Testis (tissue), 3 donors: ENCODE data around the gene STIM1. TPM values are rescaled to one million over a fixed set of nuclear protein-coding genes. Genes with fewer than 3 reads are reported as not detected.

ENCODE experiments used
- DNase-seq: peaks from one replicate; pipeline ENCODE4 v3.0.0-alpha.2; 2019
- H3K27ac ChIP-seq, 2 donors: fragments of 200-600 bp; sonication (generic); one replicate each; pipeline ENCODE4 v1.5.1; 2019
- H3K27me3 ChIP-seq: fragments of 200-600 bp; sonication (generic); one replicate; pipeline ENCODE4 v1.5.1; 2019
- H3K36me3 ChIP-seq: fragments of 200-600 bp; sonication (generic); one replicate; pipeline ENCODE4 v1.5.1; 2017; ENCODE audit warnings: low read depth; ENCODE audit errors: missing control alignments
- H3K4me1 ChIP-seq: fragments of 200-600 bp; sonication (generic); one replicate; pipeline ENCODE4 v1.5.1; 2019
- H3K4me3 ChIP-seq, 2 donors: fragments of 200-600 bp; sonication (generic); one replicate each; pipeline ENCODE4 v1.5.1; 2017 to 2019
- H3K9me3 ChIP-seq: fragments of 200-600 bp; sonication (generic); one replicate; pipeline ENCODE4 v1.5.1; 2017
- POLR2A ChIP-seq: fragments of 450-650 bp; IDR thresholded peaks from one replicate; pipeline ENCODE4 v1.6.1; 2017; ENCODE audit warnings: antibody characterized with exemption, mild to moderate bottlenecking, moderate library complexity
- WGBS, 2 donors: methylation state at CpG; one replicate each; pipeline ENCODE4 v1.1.5; 2018; 5-methylcytosine and 5-hydroxymethylcytosine counted together
- intact Hi-C: fragments of 100-400 bp; cut with DNase I; formaldehyde crosslinking; loops from one replicate; pipeline ENCODE4 v1.15.1; 2023; ENCODE audit warnings: low total_unique reads
- polyA plus RNA-seq: library from polyadenylated mRNA; stranded (reverse); fragments of 350-450 nt; fragmentation: Illumina TruSeq; extraction: RNeasy Lipid Tissue Mini Kit (QIAGEN cat#74804); gene quantifications from one replicate; pipeline ENCODE4 v1.2.3, GENCODE V29; 2014; ENCODE audit warnings: low read depth, low replicate concordance; ENCODE audit not compliant: insufficient read depth
- total RNA-seq, 2 donors: library from RNA; depleted of rRNA; stranded (reverse); fragments of >200 nt; gene quantifications; one replicate each; pipeline ENCODE4 v1.2.3, GENCODE V29; 2016
- TF ChIP-seq, protein P1 (sequence below), 3 experiments: fragments of 450-650 bp in 2 of 3; fragments of 200-600 bp in 1 of 3; sonication (generic) in 1 of 3; IDR thresholded peaks; one replicate each; pipeline ENCODE4 v1.5.1; 2016 to 2019; ENCODE audit warnings: antibody characterized with exemption in 3 of 3, mild to moderate bottlenecking in 2 of 3, moderate library complexity in 1 of 3

STIM1 gene
- total and polyA plus RNA-seq, 3 donors from 2014 or later: 78.2 to 95.5 (median 87.1) TPM

DNA sequence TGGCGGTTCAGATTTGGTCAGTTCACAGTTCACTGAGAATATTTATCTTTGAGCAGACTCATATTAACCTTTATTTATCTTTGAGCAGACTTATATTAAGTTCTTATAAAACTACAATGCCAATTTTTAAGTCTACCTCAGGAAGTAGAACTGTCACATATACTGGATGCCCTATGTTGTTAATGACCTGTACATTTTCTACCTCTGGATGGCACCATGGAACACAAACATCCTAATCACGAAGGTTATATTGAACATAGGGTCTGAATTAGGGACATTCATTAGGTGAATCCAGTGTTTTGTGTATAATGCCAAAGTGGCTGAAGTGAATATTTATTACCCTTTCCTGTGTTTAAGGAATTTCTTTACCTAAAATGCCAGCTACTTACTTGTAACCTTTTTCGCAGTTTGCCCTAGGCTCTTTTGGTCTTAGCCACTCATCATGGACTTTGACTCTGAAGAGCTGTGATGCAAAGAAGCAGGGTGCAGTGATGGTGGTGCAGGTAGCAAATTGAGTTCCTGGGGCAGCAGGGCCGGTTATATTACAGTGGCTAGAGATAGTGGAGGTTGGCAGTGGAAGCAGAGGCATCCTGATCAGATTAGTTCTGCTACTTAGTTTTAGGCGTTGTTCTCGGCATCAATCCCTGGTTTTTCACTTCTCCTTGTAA is 71.8 kb downstream of the STIM1 start:
- DNase-seq: no peak
- Histone ChIP-seq H3K27ac (no peak overlapping the region), H3K9me3 (no peaks in the 10 kb centered on the region), H3K27me3 (no peaks in the 10 kb centered on the region), H3K36me3 (no peaks in the 10 kb centered on the region), H3K4me1 (peaks cover 7% of the 10 kb centered on the region), H3K4me3 (no peak overlapping the region)
- whole genome bisulfite sequencing, 2 donors: 68 to 78% methylated on average over 6 of the region's 6 CpGs
- intact Hi-C loops: no loop called here
- no peak for TF ChIP-seq POLR2A
- TF ChIP-seq, protein P1, sequence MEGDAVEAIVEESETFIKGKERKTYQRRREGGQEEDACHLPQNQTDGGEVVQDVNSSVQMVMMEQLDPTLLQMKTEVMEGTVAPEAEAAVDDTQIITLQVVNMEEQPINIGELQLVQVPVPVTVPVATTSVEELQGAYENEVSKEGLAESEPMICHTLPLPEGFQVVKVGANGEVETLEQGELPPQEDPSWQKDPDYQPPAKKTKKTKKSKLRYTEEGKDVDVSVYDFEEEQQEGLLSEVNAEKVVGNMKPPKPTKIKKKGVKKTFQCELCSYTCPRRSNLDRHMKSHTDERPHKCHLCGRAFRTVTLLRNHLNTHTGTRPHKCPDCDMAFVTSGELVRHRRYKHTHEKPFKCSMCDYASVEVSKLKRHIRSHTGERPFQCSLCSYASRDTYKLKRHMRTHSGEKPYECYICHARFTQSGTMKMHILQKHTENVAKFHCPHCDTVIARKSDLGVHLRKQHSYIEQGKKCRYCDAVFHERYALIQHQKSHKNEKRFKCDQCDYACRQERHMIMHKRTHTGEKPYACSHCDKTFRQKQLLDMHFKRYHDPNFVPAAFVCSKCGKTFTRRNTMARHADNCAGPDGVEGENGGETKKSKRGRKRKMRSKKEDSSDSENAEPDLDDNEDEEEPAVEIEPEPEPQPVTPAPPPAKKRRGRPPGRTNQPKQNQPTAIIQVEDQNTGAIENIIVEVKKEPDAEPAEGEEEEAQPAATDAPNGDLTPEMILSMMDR (IDR thresholded peaks at IDR 0.05): no peak

DNA sequence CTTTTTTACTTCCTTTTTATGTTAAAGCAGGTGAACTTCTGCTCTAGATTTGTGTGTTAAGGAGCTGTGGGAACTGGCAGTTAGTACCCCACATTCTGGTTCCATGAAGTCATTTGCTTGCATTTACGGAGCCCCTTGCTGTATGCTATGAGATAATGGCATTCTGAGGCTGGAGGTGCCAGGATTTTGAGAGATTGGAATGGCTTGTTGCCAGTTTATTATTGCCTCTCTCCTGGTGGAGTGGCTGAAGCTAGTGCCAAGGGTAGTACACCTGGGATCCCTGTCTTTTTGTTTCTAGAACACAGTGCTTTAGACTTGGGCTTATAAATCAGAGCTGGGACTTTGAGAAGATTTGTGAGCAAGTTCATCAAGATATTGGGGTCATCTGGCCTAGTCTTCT is 73.8 kb downstream of the STIM1 start:
- Histone ChIP-seq H3K27me3 (no peaks in the 10 kb centered on the region), H3K9me3 (no peaks in the 10 kb centered on the region), H3K36me3 (no peaks in the 10 kb centered on the region), H3K4me1 (peaks cover 10% of the 10 kb centered on the region), H3K27ac (no peak overlapping the region), H3K4me3 (no peak overlapping the region)
- no peak for DNase-seq
- TF ChIP-seq, protein P1 (IDR thresholded peaks at IDR 0.05): no peak
- no peak for TF ChIP-seq POLR2A
- intact Hi-C loops: no loop called here
- WGBS, 2 donors: 67 to 92% methylated on average over 1 of the region's 1 CpG

DNA sequence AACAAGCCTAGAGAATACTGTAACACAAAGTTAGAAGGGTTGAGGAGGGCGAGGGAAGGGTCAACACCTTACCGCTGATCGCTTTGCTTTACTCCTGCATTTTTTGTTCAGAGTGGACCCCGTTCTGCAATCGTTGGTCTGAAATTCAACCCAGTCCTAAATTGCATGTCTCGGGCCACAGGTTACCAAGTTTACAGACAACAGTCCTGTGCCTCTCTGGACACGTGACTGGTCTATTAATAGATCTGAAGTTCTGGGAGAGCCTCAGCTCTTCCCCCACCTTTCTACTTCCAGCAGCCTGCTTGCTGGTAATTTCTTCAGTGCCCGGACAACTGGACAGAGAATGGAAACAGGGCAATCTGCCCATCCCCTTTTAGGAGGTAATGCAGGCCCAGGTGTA is 74.2 kb downstream of the STIM1 start:
- H3K36me3 ChIP-seq: no peaks in the 10 kb centered on the region
- no peaks in the 10 kb centered on the region for H3K27me3 ChIP-seq
- no peaks in the 10 kb centered on the region for H3K9me3 ChIP-seq
- 60 to 61% methylated on average over 8 of the region's 8 CpGs for WGBS, 2 donors
- H3K4me1 ChIP-seq: peaks cover 10% of the 10 kb centered on the region
- TF ChIP-seq, protein P1 (IDR thresholded peaks at IDR 0.05): no peak
- no peak for TF ChIP-seq POLR2A
- intact Hi-C loops: no loop called here
- DNase-seq: peak; percentile 30
- H3K27ac ChIP-seq: no peak overlapping the region
- no peak overlapping the region for H3K4me3 ChIP-seq

DNA sequence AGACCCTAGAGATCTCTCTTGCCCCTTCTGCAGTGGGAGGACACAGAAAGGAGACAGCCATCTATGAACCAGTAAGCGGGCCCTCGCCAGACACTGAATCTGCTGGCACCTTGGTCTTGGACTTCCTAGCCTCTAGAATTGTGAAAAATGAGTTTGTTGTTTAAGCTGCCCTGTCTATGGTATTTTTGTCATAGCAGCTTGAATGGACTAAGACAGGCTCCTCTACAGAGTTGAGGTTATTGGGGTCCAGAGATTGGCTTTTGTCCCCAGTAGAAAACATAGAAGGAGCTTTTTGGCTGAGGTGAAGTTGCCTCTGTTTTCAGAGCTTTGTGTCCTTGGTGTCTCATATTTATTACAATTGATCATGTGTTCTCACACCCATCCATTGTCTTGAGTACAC is 77.2 kb downstream of the STIM1 start:
- 93 to 94% methylated on average over 2 of the region's 2 CpGs for WGBS, 2 donors
- H3K27me3 ChIP-seq: no peaks in the 10 kb centered on the region
- H3K27ac ChIP-seq: no peak overlapping the region
- TF ChIP-seq POLR2A: no peak
- TF ChIP-seq, protein P1 (IDR thresholded peaks at IDR 0.05): no peak
- no peak overlapping the region for H3K4me3 ChIP-seq
- intact Hi-C loops: no loop called here
- DNase-seq: no peak
- H3K9me3 ChIP-seq: no peaks in the 10 kb centered on the region
- no peaks in the 10 kb centered on the region for H3K36me3 ChIP-seq
- peaks cover 10% of the 10 kb centered on the region for H3K4me1 ChIP-seq

DNA sequence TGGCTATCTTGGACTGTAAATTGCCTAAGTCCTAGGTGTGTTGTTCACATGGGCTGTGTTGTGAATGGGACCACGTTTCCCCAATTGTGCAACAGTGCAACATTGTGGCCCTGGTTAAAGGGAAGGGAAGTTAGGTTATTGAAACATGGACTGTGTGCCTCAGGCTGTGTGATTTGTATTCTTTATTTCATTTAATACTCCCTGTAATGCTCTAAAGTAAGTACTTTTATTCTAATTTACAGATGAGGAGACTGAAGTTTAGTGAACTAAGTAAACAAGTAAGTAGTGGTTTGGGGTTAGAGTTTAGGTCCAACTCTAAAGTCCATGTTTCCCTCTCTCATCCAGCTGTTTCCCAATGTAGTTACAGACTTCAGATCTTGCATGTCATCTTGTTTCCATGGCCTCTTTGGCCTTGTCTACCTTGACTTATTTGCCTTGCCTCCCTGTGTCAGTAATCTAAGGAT is 77.7 kb downstream of the STIM1 start:
- intact Hi-C loops: no loop called here
- no peak overlapping the region for H3K27ac ChIP-seq
- H3K36me3 ChIP-seq: no peaks in the 10 kb centered on the region
- H3K4me3 ChIP-seq: no peak overlapping the region
- no peaks in the 10 kb centered on the region for H3K27me3 ChIP-seq
- DNase-seq: no peak
- H3K4me1 ChIP-seq: peaks cover 10% of the 10 kb centered on the region
- WGBS, 2 donors: 53 to 84% methylated on average over 1 of the region's 1 CpG
- no peaks in the 10 kb centered on the region for H3K9me3 ChIP-seq
- no peak for TF ChIP-seq POLR2A
- TF ChIP-seq, protein P1 (IDR thresholded peaks at IDR 0.05): no peak
